Activated CD8-positive, alpha-beta T cell treated with anti-CD3 and anti-CD28 coated beads for 36 hours (primary cell): ENCODE measurements around the gene CDKN1C. TPM values are rescaled to one million over a fixed set of nuclear protein-coding genes. Genes with fewer than 3 reads are reported as not detected.

ENCODE experiments used
- ATAC-seq: fragments of 200-7000 bp; cut with Tn5 transposase; one replicate; pipeline ENCODE4 v1.10.0; 2021; ENCODE audit warnings: mild to moderate bottlenecking, moderate library complexity
- CTCF ChIA-PET: fragments of 350-600 bp; sonication (Branson Sonifier 250); formaldehyde crosslinking; loops from one replicate; lab custom pipeline; 2021; ENCODE audit warnings: antibody characterized with exemption; lab: Charles Lee
- POLR2A ChIA-PET: fragments of 350-600 bp; sonication (Branson Sonifier 250); formaldehyde crosslinking; loops from one replicate; lab custom pipeline; 2021; ENCODE audit warnings: antibody characterized with exemption; lab: Charles Lee
- DNase-seq: peaks from one replicate; pipeline ENCODE4 v3.0.0-alpha.2; 2020
- H3K27ac Mint-ChIP-seq: one replicate; pipeline ENCODE4 v1.8.0; 2021; ENCODE audit warnings: mild to moderate bottlenecking, mixed read lengths
- H3K27me3 Mint-ChIP-seq: one replicate; pipeline ENCODE4 v1.8.0; 2021; ENCODE audit warnings: mixed read lengths
- H3K36me3 Mint-ChIP-seq: one replicate; pipeline ENCODE4 v1.8.0; 2021; ENCODE audit warnings: low read depth, mixed read lengths
- H3K4me1 Mint-ChIP-seq: one replicate; pipeline ENCODE4 v1.8.0; 2021; ENCODE audit warnings: low read depth, mixed read lengths
- H3K4me3 Mint-ChIP-seq: one replicate; pipeline ENCODE4 v1.8.0; 2021; ENCODE audit warnings: mild to moderate bottlenecking, moderate library complexity, mixed read lengths
- H3K9me3 Mint-ChIP-seq: one replicate; pipeline ENCODE4 v1.8.0; 2021; ENCODE audit warnings: mixed read lengths
- intact Hi-C: fragments of 100-400 bp; cut with micrococcal nuclease; formaldehyde crosslinking; loops from one replicate; pipeline ENCODE4 v1.10.0; 2022
- total RNA-seq, 2 experiments: library from RNA; stranded (reverse); gene quantifications; one replicate each; pipeline ENCODE4 v1.2.3, GENCODE V29; 2021
- TF ChIP-seq, protein P1 (sequence below): fragments of 200-600 bp; IDR thresholded peaks from one replicate; pipeline ENCODE4 v1.8.0; 2022; ENCODE audit warnings: antibody characterized with exemption, mild to moderate bottlenecking

The CDKN1C gene
- total RNA-seq, 2 experiments from 2014 or later = 1.6 TPM

DNA sequence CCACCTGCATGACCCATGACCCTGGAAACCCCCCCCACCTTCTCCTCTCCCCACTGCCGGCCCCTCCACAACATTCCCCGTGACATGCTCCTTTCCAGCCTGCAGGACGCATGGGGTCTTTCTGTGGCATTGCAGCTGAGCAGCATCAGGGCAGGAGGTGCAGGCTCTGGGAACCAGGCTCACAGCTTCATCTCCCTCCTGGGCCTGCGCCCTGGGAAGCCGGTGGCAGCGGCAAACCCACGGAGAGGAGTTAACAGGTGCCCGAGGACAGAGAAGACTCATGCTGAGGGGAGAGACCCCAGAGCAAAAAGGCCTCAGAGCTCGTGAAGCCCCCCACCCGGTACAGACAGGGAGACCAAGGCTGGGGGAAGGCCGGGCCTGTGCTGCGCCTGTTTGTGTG is 32.2 kb downstream of the CDKN1C start:
- ChIA-PET POLR2A (interaction anchor here (0.6 to 0.7 kb wide), 2 partner anchors 10 to 60 kb away, joined by 3 to 5 read pairs; no protein-coding TSS in a partner anchor), CTCF (no interaction called here)
- DNase-seq (no peak), ATAC-seq (no peak)
- Mint-ChIP-seq H3K27ac (no peak overlapping the region), H3K4me1 (no peaks in the 10 kb centered on the region), H3K9me3 (no peaks in the 10 kb centered on the region), H3K36me3 (no peaks in the 10 kb centered on the region), H3K4me3 (no peak overlapping the region), H3K27me3 (no peaks in the 10 kb centered on the region)
- intact Hi-C loops = no loop called here
- TF ChIP-seq, protein P1, sequence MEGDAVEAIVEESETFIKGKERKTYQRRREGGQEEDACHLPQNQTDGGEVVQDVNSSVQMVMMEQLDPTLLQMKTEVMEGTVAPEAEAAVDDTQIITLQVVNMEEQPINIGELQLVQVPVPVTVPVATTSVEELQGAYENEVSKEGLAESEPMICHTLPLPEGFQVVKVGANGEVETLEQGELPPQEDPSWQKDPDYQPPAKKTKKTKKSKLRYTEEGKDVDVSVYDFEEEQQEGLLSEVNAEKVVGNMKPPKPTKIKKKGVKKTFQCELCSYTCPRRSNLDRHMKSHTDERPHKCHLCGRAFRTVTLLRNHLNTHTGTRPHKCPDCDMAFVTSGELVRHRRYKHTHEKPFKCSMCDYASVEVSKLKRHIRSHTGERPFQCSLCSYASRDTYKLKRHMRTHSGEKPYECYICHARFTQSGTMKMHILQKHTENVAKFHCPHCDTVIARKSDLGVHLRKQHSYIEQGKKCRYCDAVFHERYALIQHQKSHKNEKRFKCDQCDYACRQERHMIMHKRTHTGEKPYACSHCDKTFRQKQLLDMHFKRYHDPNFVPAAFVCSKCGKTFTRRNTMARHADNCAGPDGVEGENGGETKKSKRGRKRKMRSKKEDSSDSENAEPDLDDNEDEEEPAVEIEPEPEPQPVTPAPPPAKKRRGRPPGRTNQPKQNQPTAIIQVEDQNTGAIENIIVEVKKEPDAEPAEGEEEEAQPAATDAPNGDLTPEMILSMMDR = no peak

DNA sequence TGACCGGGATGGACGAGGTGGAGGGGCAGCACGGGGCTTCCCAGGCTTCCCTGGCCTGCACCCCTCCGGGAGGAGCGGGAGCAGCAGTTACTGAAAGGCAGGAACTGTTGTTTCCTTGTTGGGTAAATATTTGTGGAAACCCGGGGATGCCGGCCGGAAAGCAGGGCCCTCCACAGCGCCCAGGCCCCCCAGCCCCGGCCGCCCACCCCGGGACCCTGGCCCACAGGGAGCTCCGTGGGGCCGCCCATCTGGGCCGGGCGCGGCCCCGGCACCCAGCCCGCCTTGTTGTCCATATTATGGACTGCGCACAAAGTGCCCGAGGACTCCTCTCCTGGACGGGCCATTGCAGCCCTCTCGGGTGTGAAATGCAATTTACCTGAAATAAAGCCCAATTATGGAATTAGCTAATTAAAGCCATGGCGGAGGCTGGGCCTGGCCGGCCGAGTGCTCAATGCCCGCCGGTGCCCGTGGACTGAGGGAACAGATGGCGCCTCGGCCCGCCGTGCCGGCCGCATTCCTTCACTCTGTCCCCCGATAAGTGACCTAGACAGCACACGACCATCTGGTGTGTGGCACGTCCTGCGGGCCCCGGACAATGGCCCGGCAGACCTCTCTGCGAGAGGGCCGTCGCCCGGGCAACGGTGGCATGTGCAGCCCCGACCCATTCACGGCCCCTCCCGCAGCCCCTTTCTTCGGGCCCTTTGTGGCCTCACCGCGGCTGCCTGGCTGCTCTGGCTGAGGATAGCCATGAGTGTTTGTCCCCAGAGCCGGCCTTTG is 35.4 kb downstream of the CDKN1C start:
- TF ChIP-seq, protein P1 = no peak
- intact Hi-C loops = no loop called here
- Mint-ChIP-seq H3K27me3 (no peaks in the 10 kb centered on the region), H3K27ac (no peak overlapping the region), H3K9me3 (no peaks in the 10 kb centered on the region), H3K36me3 (no peaks in the 10 kb centered on the region), H3K4me3 (no peak overlapping the region), H3K4me1 (no peaks in the 10 kb centered on the region)
- CTCF ChIA-PET = interaction anchor here (1.4 kb wide), 1 partner anchor 318 kb away, joined by 5 read pairs; no protein-coding TSS in a partner anchor
- ATAC-seq = no peak
- no peak for DNase-seq
- POLR2A ChIA-PET = no interaction called here

DNA sequence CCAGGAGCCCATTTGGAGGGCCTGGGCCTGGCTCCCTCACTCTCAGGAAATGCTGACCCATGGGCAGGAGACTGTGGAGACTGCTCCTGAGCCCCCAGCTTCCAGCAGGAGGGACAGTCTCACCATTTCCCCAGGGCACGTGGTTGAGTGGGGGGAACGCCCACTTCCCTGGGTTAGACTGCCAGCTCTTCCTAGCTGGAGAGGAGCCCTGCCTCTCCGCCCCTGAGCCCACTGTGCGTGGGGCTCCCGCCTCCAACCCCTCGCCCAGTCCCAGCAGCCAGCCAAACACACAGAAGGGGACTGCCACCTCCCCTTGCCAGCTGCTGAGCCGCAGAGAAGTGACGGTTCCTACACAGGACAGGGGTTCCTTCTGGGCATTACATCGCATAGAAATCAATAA is 37.1 kb downstream of the CDKN1C start:
- ChIA-PET CTCF (no interaction called here), POLR2A (interaction anchor here (1.2 kb wide), 1 partner anchor 100 kb away, joined by 3 read pairs; no protein-coding TSS in a partner anchor)
- TF ChIP-seq, protein P1 = no peak
- Mint-ChIP-seq H3K27me3 (no peaks in the 10 kb centered on the region), H3K4me1 (peaks cover 3% of the 10 kb centered on the region), H3K9me3 (no peaks in the 10 kb centered on the region), H3K4me3 (no peak overlapping the region), H3K27ac (no peak overlapping the region), H3K36me3 (no peaks in the 10 kb centered on the region)
- ATAC-seq (no peak), DNase-seq (no peak)
- intact Hi-C loops = no loop called here

DNA sequence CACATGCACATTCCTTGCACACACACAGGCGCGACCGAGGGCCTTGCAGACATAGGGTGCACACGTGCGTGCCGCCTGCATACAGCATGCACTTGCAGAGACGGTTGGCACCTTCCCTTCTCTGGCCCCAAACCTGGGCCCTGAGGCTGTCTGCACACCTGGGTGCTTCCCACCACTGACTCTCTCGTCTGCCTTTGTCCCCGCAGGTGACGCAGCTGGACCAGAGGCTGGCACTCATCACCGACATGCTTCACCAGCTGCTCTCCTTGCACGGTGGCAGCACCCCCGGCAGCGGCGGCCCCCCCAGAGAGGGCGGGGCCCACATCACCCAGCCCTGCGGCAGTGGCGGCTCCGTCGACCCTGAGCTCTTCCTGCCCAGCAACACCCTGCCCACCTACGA is 38.0 kb downstream of the CDKN1C start:
- H3K27ac Mint-ChIP-seq = no peak overlapping the region
- ATAC-seq (no peak), DNase-seq (no peak)
- CTCF ChIA-PET = no interaction called here
- H3K4me1 Mint-ChIP-seq = peaks cover 3% of the 10 kb centered on the region
- POLR2A ChIA-PET = interaction anchor here (1.2 kb wide), 1 partner anchor 101 kb away, joined by 3 read pairs; no protein-coding TSS in a partner anchor
- H3K36me3 Mint-ChIP-seq = no peaks in the 10 kb centered on the region
- no peaks in the 10 kb centered on the region for H3K9me3 Mint-ChIP-seq
- intact Hi-C loops = no loop called here
- no peaks in the 10 kb centered on the region for H3K27me3 Mint-ChIP-seq
- H3K4me3 Mint-ChIP-seq = no peak overlapping the region
- TF ChIP-seq, protein P1 = no peak

GRCh38 chr11:2846470-2846869 is 39.1 kb downstream of the CDKN1C start:
- Mint-ChIP-seq H3K36me3 (no peaks in the 10 kb centered on the region), H3K27me3 (no peaks in the 10 kb centered on the region), H3K9me3 (no peaks in the 10 kb centered on the region), H3K27ac (no peak overlapping the region), H3K4me3 (no peak overlapping the region), H3K4me1 (peaks cover 3% of the 10 kb centered on the region)
- no peak for DNase-seq
- TF ChIP-seq, protein P1 = no peak
- no peak for ATAC-seq
- CTCF ChIA-PET = no interaction called here
- POLR2A ChIA-PET = no interaction called here
- intact Hi-C loops = no loop called here
